Glutamatergic neuron (in vitro differentiated cells): ENCODE results near the gene HAGH. TPM values are rescaled to one million over a fixed set of nuclear protein-coding genes. Genes with fewer than 3 reads are reported as not detected.

Source experiments
- DNase-seq: peaks from one replicate; pipeline ENCODE4 v3.0.0; 2022
- H3K27ac Mint-ChIP-seq: one replicate; pipeline ENCODE4 v1.8.0; 2020; ENCODE audit warnings: mild to moderate bottlenecking, mixed read lengths, inconsistent platforms; ENCODE audit not compliant: unreplicated experiment
- H3K27me3 Mint-ChIP-seq: one replicate; pipeline ENCODE4 v1.8.0; 2020; ENCODE audit warnings: mild to moderate bottlenecking, moderate library complexity, mixed read lengths, inconsistent platforms; ENCODE audit not compliant: unreplicated experiment
- H3K36me3 Mint-ChIP-seq: one replicate; pipeline ENCODE4 v1.8.0; 2020; ENCODE audit warnings: mild to moderate bottlenecking, mixed read lengths, inconsistent platforms; ENCODE audit not compliant: unreplicated experiment
- H3K4me1 Mint-ChIP-seq: one replicate; pipeline ENCODE4 v1.8.0; 2020; ENCODE audit warnings: mild to moderate bottlenecking, low read depth, mixed read lengths, inconsistent platforms; ENCODE audit not compliant: unreplicated experiment
- H3K4me3 Mint-ChIP-seq: one replicate; pipeline ENCODE4 v1.8.0; 2020; ENCODE audit warnings: mild to moderate bottlenecking, mixed read lengths, inconsistent platforms; ENCODE audit not compliant: unreplicated experiment
- H3K9me3 Mint-ChIP-seq: one replicate; pipeline ENCODE4 v1.8.0; 2020; ENCODE audit warnings: mild to moderate bottlenecking, moderate library complexity, mixed read lengths, inconsistent platforms; ENCODE audit not compliant: unreplicated experiment
- CTCF ChIP-seq: fragments of 200-600 bp; sonication (generic); IDR thresholded peaks from one replicate; pipeline ENCODE4 v1.5.0; 2021; ENCODE audit not compliant: partially characterized antibody, unreplicated experiment
- total RNA-seq: library from RNA; stranded (reverse); fragmentation: NEBNext Ultra II Directional; extraction: Animal tissue kit (Norgen Biotek cat#: 25700); gene quantifications from one replicate; pipeline ENCODE4 v1.2.1, GENCODE V29; 2021; ENCODE audit not compliant: unreplicated experiment

The HAGH gene
- total RNA-seq, 1 donor from 2014 or later = 99.6 TPM

DNA sequence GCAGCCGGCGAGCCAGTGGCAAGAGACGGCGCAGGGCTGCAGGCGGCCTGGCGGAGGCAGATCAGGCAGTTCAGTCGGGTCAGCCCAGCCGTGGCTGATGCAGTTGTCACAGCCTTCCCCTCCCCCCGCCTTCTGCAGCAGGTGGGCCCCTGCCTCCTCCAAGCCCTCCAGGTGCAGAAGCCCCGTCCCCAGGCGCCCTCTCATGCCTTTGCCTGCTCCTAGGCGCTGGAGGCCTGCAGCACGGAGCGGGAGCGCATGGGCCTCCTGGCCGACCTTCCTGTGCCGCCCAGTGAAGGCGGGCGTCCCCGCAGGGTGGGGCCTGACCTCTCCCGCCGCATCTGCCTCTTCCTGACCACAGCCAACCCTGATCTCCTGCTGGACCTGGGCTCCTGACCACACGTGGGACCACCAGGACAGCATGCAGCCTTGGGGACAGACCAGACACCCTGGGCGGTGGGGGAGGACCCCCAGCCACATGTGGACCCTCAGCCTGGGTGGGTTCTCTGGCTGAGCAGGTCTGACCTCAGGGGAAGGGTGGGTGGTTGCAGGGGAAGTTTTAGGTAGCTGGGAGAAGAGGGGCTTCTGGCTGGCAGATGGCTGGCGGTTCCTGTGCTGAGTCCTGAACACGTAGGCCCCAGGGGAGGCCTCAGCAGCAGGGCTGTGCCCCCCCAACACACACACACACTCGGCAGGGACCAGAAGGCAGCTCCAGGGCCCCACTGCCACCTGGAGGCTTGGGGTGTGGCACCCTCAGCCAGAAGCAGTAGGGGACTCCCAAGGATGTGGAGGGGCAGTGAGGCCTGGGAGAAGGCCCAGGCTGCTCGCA is 50.6 kb downstream of the HAGH start:
- H3K4me1 Mint-ChIP-seq = peaks cover 11% of the 10 kb centered on the region
- H3K4me3 Mint-ChIP-seq = peak overlapping the region; percentile 74
- H3K27ac Mint-ChIP-seq = peak overlapping the region; percentile 80
- peak; percentile 60 for DNase-seq
- TF ChIP-seq CTCF = no peak
- H3K9me3 Mint-ChIP-seq = peaks cover 15% of the 10 kb centered on the region
- H3K36me3 Mint-ChIP-seq = no peaks in the 10 kb centered on the region
- H3K27me3 Mint-ChIP-seq = peaks cover 15% of the 10 kb centered on the region

GRCh38 chr16:1775006-1775845 is 51.4 kb downstream of the HAGH start:
- Mint-ChIP-seq H3K4me3 (peak overlapping the region; percentile 52), H3K4me1 (peaks cover 11% of the 10 kb centered on the region), H3K27me3 (peaks cover 18% of the 10 kb centered on the region), H3K36me3 (no peaks in the 10 kb centered on the region), H3K9me3 (peaks cover 17% of the 10 kb centered on the region), H3K27ac (peak overlapping the region; percentile 72)
- TF ChIP-seq CTCF = no peak
- peak; percentile 23 for DNase-seq

DNA sequence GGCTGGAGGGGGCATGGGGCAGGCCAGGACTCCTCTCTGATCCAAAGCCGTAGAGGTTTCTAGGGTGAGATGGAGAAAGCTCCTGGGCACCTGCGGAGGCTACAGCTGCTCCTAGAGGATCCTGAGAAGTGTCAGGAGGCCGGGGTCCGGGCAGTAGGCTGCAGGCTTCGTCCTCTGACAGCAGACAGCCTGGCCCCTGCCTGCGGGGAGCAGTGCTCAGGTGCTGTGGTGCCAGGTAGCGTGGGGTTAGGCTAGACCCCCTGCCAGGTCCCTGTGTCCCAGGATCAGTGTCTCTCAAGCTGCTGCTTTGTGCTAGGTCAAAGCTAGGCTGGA is 52.2 kb downstream of the HAGH start:
- peaks cover 21% of the 10 kb centered on the region for H3K27me3 Mint-ChIP-seq
- H3K27ac Mint-ChIP-seq = no peak overlapping the region
- H3K36me3 Mint-ChIP-seq = no peaks in the 10 kb centered on the region
- H3K4me3 Mint-ChIP-seq = peak overlapping the region; percentile 52
- no peak for TF ChIP-seq CTCF
- peaks cover 13% of the 10 kb centered on the region for H3K4me1 Mint-ChIP-seq
- H3K9me3 Mint-ChIP-seq = peaks cover 19% of the 10 kb centered on the region
- DNase-seq = no peak

GRCh38 chr16:1773703-1774447 is 52.8 kb downstream of the HAGH start:
- peak overlapping the region; percentile 66 for H3K27ac Mint-ChIP-seq

More at GRCh38 chr16:1773703-1774447, 52.8 kb downstream of the HAGH start:
- H3K27me3 Mint-ChIP-seq = peaks cover 18% of the 10 kb centered on the region
- H3K36me3 Mint-ChIP-seq = no peaks in the 10 kb centered on the region
- H3K9me3 Mint-ChIP-seq = peaks cover 19% of the 10 kb centered on the region
- TF ChIP-seq CTCF = peak; percentile 63
- peaks cover 13% of the 10 kb centered on the region for H3K4me1 Mint-ChIP-seq
- DNase-seq = no peak
- H3K4me3 Mint-ChIP-seq = peak overlapping the region; percentile 87
